Panc1 (cell line): Measurements from ENCODE around the gene ARAF. TPM values are rescaled to one million over a fixed set of nuclear protein-coding genes. Genes with fewer than 3 reads are reported as not detected.

Source experiments
- ATAC-seq: fragments of 200-7000 bp; cut with Tn5 transposase; 2 replicates; pipeline ENCODE4 v1.9.1; 2020; ENCODE audit warnings: mild to moderate bottlenecking, moderate library complexity
- BruUV-seq: library from RNA; stranded (reverse); fragments of 400-500 nt; replicated peaks from 2 replicates; lab custom pipeline; 2021; lab: Mats Ljungman, UMichigan
- CTCF ChIA-PET: fragments of 300-600 bp; sonication (Branson Sonifier 250); formaldehyde crosslinking; loops from one replicate; lab custom pipeline; 2022; ENCODE audit warnings: antibody characterized with exemption; lab: Charles Lee
- POLR2A ChIA-PET: fragments of 300-600 bp; sonication (Branson Sonifier 250); formaldehyde crosslinking; loops from one replicate; lab custom pipeline; 2022; ENCODE audit warnings: antibody characterized with exemption; lab: Charles Lee
- DNase-seq: peaks from one replicate; pipeline ENCODE4 v3.0.0-alpha.2; 2010; ENCODE audit warnings: low read depth, low spot score
- H3K27ac ChIP-seq: 2 replicates; pipeline ENCODE4 v1.5.1; 2011; ENCODE audit warnings: mild to moderate bottlenecking, low read length, inconsistent platforms
- H3K27me3 ChIP-seq: fragments of 200-500 bp; sonication (Bioruptor generic); 2 replicates; pipeline ENCODE4 v1.6.0; 2014; ENCODE audit warnings: low read length, inconsistent platforms; ENCODE audit not compliant: control insufficient read depth, insufficient read depth
- H3K36me3 ChIP-seq: fragments of 200-500 bp; sonication (Bioruptor generic); 2 replicates; pipeline ENCODE4 v1.5.1; 2014; ENCODE audit warnings: inconsistent platforms, mild to moderate bottlenecking, low read length, moderate library complexity; ENCODE audit not compliant: control insufficient read depth, insufficient read depth
- H3K4me1 ChIP-seq: 2 replicates; pipeline ENCODE4 v1.5.1; 2011; ENCODE audit warnings: inconsistent platforms, mild to moderate bottlenecking, low read length, moderate library complexity; ENCODE audit not compliant: control insufficient read depth, insufficient read depth
- H3K4me3 ChIP-seq, 2 experiments: 2 replicates each; pipeline ENCODE4 v1.5.1; 2011 to 2012; ENCODE audit warnings: low read depth in 2 of 2, low read length in 2 of 2, mild to moderate bottlenecking in 2 of 2, inconsistent platforms in 1 of 2, moderate library complexity in 1 of 2
- H3K9me3 ChIP-seq: fragments of 200-500 bp; sonication (Bioruptor generic); 2 replicates; pipeline ENCODE4 v1.5.1; 2014; ENCODE audit warnings: low read depth, mild to moderate bottlenecking, inconsistent platforms, low read length, moderate library complexity; ENCODE audit not compliant: control insufficient read depth, insufficient read depth
- CTCF ChIP-seq: fragments of 450-650 bp; IDR thresholded peaks from 2 replicates; pipeline ENCODE4 v1.5.1; 2017; ENCODE audit warnings: mild to moderate bottlenecking
- POLR2AphosphoS5 ChIP-seq: IDR thresholded peaks from 2 replicates; pipeline ENCODE4 v1.6.1; 2012; ENCODE audit warnings: mild to moderate bottlenecking, low read depth, low read length, moderate library complexity
- REST ChIP-seq, 2 experiments: IDR thresholded peaks; 2 replicates each; pipeline ENCODE4 v1.6.1; 2011 to 2012; ENCODE audit warnings: low read depth in 2 of 2, control low read depth in 1 of 2, low read length in 1 of 2, mild to moderate bottlenecking in 1 of 2, moderate library complexity in 1 of 2; ENCODE audit not compliant: insufficient read depth in 1 of 2
- SIN3A ChIP-seq: IDR thresholded peaks from 2 replicates; pipeline ENCODE4 v1.6.1; 2012; ENCODE audit warnings: low read depth, mild to moderate bottlenecking, low read length, moderate library complexity, borderline replicate concordance; ENCODE audit not compliant: insufficient read depth
- TCF7L2 ChIP-seq: IDR thresholded peaks from 2 replicates; pipeline ENCODE4 v1.6.1; 2011; ENCODE audit warnings: mild to moderate bottlenecking, low read depth, low read length, inconsistent platforms
- in situ Hi-C: cut with HindIII; loops from 2 replicates; pipeline ENCODE4 v1.10.0; 2016; ENCODE audit warnings: low sequenced_read_pairs, low pct_unique_long_range_greater_than_20kb
- intact Hi-C: fragments of 100-400 bp; cut with micrococcal nuclease; formaldehyde crosslinking; loops from one replicate; pipeline ENCODE4 v1.10.0; 2022; ENCODE audit not compliant: unreplicated experiment
- total RNA-seq: library from RNA; stranded (reverse); gene quantifications from one replicate; pipeline ENCODE4 v1.2.1, GENCODE V29; 2021; ENCODE audit not compliant: unreplicated experiment

The ARAF gene
- total RNA-seq, 1 experiment from 2014 or later, result 87.9 TPM

- no peak for ATAC-seq
- BruUV-seq, result no TSS peak
- H3K4me3 ChIP-seq, result no peak overlapping the region
- no peaks in the 10 kb centered on the region for H3K4me1 ChIP-seq
- DNase-seq, result no peak
- H3K36me3 ChIP-seq, result no peaks in the 10 kb centered on the region
- H3K9me3 ChIP-seq, result no peaks in the 10 kb centered on the region
- intact Hi-C loops (no loop called here), in situ Hi-C loops (no loop called here)
- H3K27ac ChIP-seq, result no peak overlapping the region
- no peaks in the 10 kb centered on the region for H3K27me3 ChIP-seq
- TF ChIP-seq TCF7L2 (no peak), SIN3A (no peak), CTCF (no peak), REST (IDR thresholded peaks at IDR 0.05; ENCODE audit: insufficient read depth in 1 of 2, low read depth in 2 of 2, low read length in 1 of 2) (no peak)
- ChIA-PET CTCF (interaction anchor here (0.6 kb wide), 2 partner anchors 13 to 26 kb away, joined by 4 read pairs; no protein-coding TSS in a partner anchor), POLR2A (no interaction called here)
Measured at GRCh38 chrX:47514533-47515235, 46.3 kb upstream of the ARAF start.

DNA sequence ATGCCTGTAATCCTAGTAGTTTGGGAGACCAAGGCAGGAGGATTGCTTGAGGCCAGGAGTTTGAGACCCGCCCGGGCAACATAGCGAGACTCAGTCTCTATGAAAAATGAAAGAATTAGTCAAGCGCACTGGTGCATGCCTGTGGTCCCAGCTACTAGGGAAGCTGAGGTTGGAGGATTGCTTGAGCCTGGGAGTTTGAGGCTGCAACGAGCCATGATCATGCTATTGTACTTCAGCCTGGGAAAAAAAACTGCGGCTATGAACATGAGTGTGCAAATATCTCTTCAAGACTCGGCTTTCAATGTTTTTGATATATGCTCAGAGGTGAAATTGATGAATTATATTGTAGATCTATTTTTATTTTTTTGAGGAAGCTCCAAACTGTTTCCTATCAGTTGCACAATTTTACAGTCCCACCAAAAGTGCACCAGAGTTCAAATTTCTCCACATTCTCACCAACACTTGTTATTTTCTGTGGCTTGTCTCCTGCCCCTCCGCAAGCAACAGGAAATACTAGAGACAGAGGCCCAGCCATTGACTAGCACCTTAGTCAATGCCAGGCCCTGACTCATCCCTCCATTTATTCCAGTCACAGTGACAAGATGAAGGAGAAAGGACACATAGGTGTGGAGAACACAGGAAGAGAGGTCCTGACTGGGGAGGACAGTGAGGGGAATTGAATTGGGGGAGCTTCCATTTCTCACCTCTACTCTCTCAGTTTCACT is 44.9 kb upstream of the ARAF start:
- Histone ChIP-seq H3K27me3 (no peaks in the 10 kb centered on the region), H3K36me3 (no peaks in the 10 kb centered on the region), H3K27ac (no peak overlapping the region), H3K4me1 (no peaks in the 10 kb centered on the region), H3K9me3 (no peaks in the 10 kb centered on the region), H3K4me3 (no peak overlapping the region)
- CTCF ChIA-PET, result interaction anchor here (0.7 kb wide), 1 partner anchor 38 kb away, joined by 3 read pairs; no protein-coding TSS in a partner anchor
- no peak for DNase-seq
- POLR2A ChIA-PET, result interaction anchor here (0.5 kb wide), 1 partner anchor 90 kb away, joined by 5 read pairs; no protein-coding TSS in a partner anchor
- TF ChIP-seq REST (IDR thresholded peaks at IDR 0.05; ENCODE audit: insufficient read depth in 1 of 2, low read depth in 2 of 2, low read length in 1 of 2) (no peak), TCF7L2 (no peak), POLR2AphosphoS5 (no peak), SIN3A (no peak), CTCF (no peak)
- ATAC-seq, result peak; percentile 68; the same call in 1 of the 2 replicates
- in situ Hi-C loops (no loop called here), intact Hi-C loops (no loop called here)
- no TSS peak for BruUV-seq
